ENCODE data around the gene RCAN3.

The RCAN3 gene

GRCh38 chr1:24502709-24503058 lies at the start of gene RCAN3:
TSS of gene RCAN3 (plus strand) at chr1:24502836. CDS start at chr1:24514373, 11,537 bp downstream.
- DNase-seq = peak; percentile 55

- no peak for DNase-seq
Observed at GRCh38 chr1:24452922-24453485, 49.6 kb upstream of the RCAN3 start.

GRCh38 chr1:24454673-24455072 lies 48.0 kb upstream of the RCAN3 start:
- DNase-seq = no peak

- no peak for DNase-seq
Observed at GRCh38 chr1:24455272-24455671, 47.4 kb upstream of the RCAN3 start.

GRCh38 chr1:24457866-24458265 lies 44.8 kb upstream of the RCAN3 start:
- no peak for DNase-seq

GRCh38 chr1:24459551-24460266 lies 42.9 kb upstream of the RCAN3 start:
- DNase-seq = peak; percentile 77

- DNase-seq = peak; percentile 41
Observed at GRCh38 chr1:24462128-24462527, 40.5 kb upstream of the RCAN3 start.

- no peak for DNase-seq
Observed at GRCh38 chr1:24463776-24464735, 38.6 kb upstream of the RCAN3 start.

- DNase-seq = no peak
Observed at GRCh38 chr1:24465099-24465498, 37.5 kb upstream of the RCAN3 start.

- no peak for DNase-seq
Observed at GRCh38 chr1:24465638-24466037, 37.0 kb upstream of the RCAN3 start.

GRCh38 chr1:24468685-24469316 lies 33.8 kb upstream of the RCAN3 start:
- no peak for DNase-seq

- no peak for DNase-seq
Observed at GRCh38 chr1:24470592-24470991, 32.0 kb upstream of the RCAN3 start.

GRCh38 chr1:24472527-24473251 lies 29.9 kb upstream of the RCAN3 start:
- no peak for DNase-seq

GRCh38 chr1:24474193-24474592 lies 28.4 kb upstream of the RCAN3 start:
- no peak for DNase-seq

GRCh38 chr1:24475700-24476099 lies 26.9 kb upstream of the RCAN3 start:
- DNase-seq = no peak

GRCh38 chr1:24476571-24476970 lies 26.1 kb upstream of the RCAN3 start:
- DNase-seq = no peak

- DNase-seq = no peak
Observed at GRCh38 chr1:24477309-24477708, 25.3 kb upstream of the RCAN3 start.

- no peak for DNase-seq
Observed at GRCh38 chr1:24481101-24481500, 21.5 kb upstream of the RCAN3 start.

- DNase-seq = no peak
Observed at GRCh38 chr1:24481843-24482610, 20.6 kb upstream of the RCAN3 start.

- no peak for DNase-seq
Observed at GRCh38 chr1:24483441-24483840, 19.2 kb upstream of the RCAN3 start.

GRCh38 chr1:24484199-24484598 lies 18.4 kb upstream of the RCAN3 start:
- DNase-seq = no peak
